ENCODE measurements around the gene PGR.

GRCh38 chr11:101008961-101009689 lies 120.5 kb downstream of the PGR start:
- TF ChIP-seq POLR2A (IDR thresholded peaks at IDR 0.05) (no peak), CTCF (IDR thresholded peaks at IDR 0.05 in 4 of 5, conservative IDR thresholded peaks at IDR 0.05 in 1 of 5) (no peak)

All from gastrocnemius medialis (tissue), 4 donors.